Spleen (tissue), 11 donors: ENCODE results near the gene SMIM45.

Source experiments
- DNase-seq: peaks from one replicate; pipeline ENCODE4 v3.0.0-alpha.2; 2020
- H3K27ac ChIP-seq, 8 donors: fragments of 200-600 bp; sonication (generic) in 7 of 8; 1 replicate in 4 of 8; 2 replicates in 4 of 8; pipeline versions ENCODE4 v1.5.0 to v1.8.0; 2016 to 2021; ENCODE audit warnings: inconsistent platforms in 4 of 8, mild to moderate bottlenecking in 4 of 8, moderate library complexity in 1 of 8
- H3K27me3 ChIP-seq, 7 donors: fragments of 200-600 bp; sonication (generic) in 6 of 7; replicated peaks in 1 of 7; 1 replicate in 4 of 7; 2 replicates in 3 of 7; pipeline versions ENCODE4 v1.5.0 to v1.8.0; 2016 to 2021; ENCODE audit warnings: inconsistent platforms in 3 of 7, mild to moderate bottlenecking in 1 of 7
- H3K36me3 ChIP-seq, 6 donors: fragments of 200-600 bp; sonication (generic) in 5 of 6; 1 replicate in 4 of 6; 2 replicates in 2 of 6; pipeline versions ENCODE4 v1.5.0 to v1.8.0; 2016 to 2021; ENCODE audit warnings: inconsistent platforms in 2 of 6
- H3K4me1 ChIP-seq, 6 donors: fragments of 200-600 bp; sonication (generic) in 5 of 6; 1 replicate in 3 of 6; 2 replicates in 3 of 6; pipeline versions ENCODE4 v1.5.0 to v1.8.0; 2016 to 2021; ENCODE audit warnings: inconsistent platforms in 3 of 6
- H3K4me3 ChIP-seq, 8 donors: fragments of 200-600 bp; sonication (generic) in 7 of 8; 1 replicate in 4 of 8; 2 replicates in 4 of 8; pipeline versions ENCODE4 v1.5.0 to v1.8.0; 2016 to 2021; ENCODE audit warnings: inconsistent platforms in 4 of 8, mild to moderate bottlenecking in 4 of 8, moderate library complexity in 2 of 8
- H3K9me3 ChIP-seq, 8 donors: fragments of 200-600 bp; sonication (generic) in 7 of 8; 1 replicate in 4 of 8; 2 replicates in 4 of 8; pipeline versions ENCODE4 v1.5.0 to v1.8.0; 2016 to 2021; ENCODE audit warnings: inconsistent platforms in 4 of 8
- CTCF ChIP-seq, 11 experiments: fragments of 200-600 bp in 7 of 11; fragments of 450-650 bp in 4 of 11; sonication (generic) in 4 of 11; IDR thresholded peaks in 8 of 11; conservative IDR thresholded peaks in 3 of 11; 1 replicate in 7 of 11; 2 replicates in 4 of 11; pipeline versions ENCODE4 v1.4.0 to v1.8.0; 2016 to 2021; ENCODE audit warnings: antibody characterized with exemption in 11 of 11, inconsistent platforms in 4 of 11, mild to moderate bottlenecking in 1 of 11
- POLR2A ChIP-seq, 3 donors: fragments of 450-650 bp; IDR thresholded peaks; one replicate each; pipeline ENCODE4 v1.5.1; 2017; ENCODE audit warnings: antibody characterized with exemption in 3 of 3, mild to moderate bottlenecking in 1 of 3
- POLR2AphosphoS5 ChIP-seq, 3 donors: sonication (generic); formaldehyde crosslinking; IDR thresholded peaks; one replicate each; pipeline ENCODE4 v1.5.1; 2017; ENCODE audit warnings: antibody characterized with exemption in 3 of 3
- WGBS, 5 donors: extraction: QIAGEN DNeasy Blood & Tissue Kit in 3 of 5; methylation state at CpG; one replicate each; pipeline versions ENCODE4 v1.1.5 to v1.1.7; 2013 to 2018; 5-methylcytosine and 5-hydroxymethylcytosine counted together
- intact Hi-C: fragments of 100-400 bp; cut with DNase I; formaldehyde crosslinking; loops from one replicate; pipeline ENCODE4 v1.15.0; 2023; ENCODE audit warnings: low total_unique reads
- donor health status: healthy with polysubstance abuse.
- donor health status: DM: no; HTN: no; CAD: no; lungs with moderate emphysema.
- donor health status: DM: no; HTN: no; CAD: no.
- donor health status: Bipolar disorder and iron deficiency.
- donor health status: healthy.
- donor health status: DM: no; HTN: no; CAD: no.
- donor health status: DM: yes; HTN: yes; CAD: no.

SMIM45 gene

GRCh38 chr22:41949297-41949965 lies 2.5 kb upstream of the SMIM45 start:
- H3K36me3 ChIP-seq = no peaks in the 10 kb centered on the region
- no peak overlapping the region for H3K27ac ChIP-seq
- DNase-seq = peak; percentile 72
- H3K27me3 ChIP-seq = peaks cover 0 to 10% (median 0%) of the 10 kb centered on the region in 7 donors
- H3K4me1 ChIP-seq = peaks cover 13 to 52% (median 22%) of the 10 kb centered on the region in 6 donors
- WGBS, 5 donors = 71 to 85% (median 77%) methylated on average over 7 of the region's 7 CpGs
- TF ChIP-seq CTCF (IDR thresholded peaks at IDR 0.05 in 8 of 11, conservative IDR thresholded peaks at IDR 0.05 in 3 of 11) (no peak), POLR2A (IDR thresholded peaks at IDR 0.05) (no peak), POLR2AphosphoS5 (IDR thresholded peaks at IDR 0.05) (no peak)
- no peak overlapping the region for H3K4me3 ChIP-seq
- intact Hi-C loops = no loop called here
- no peaks in the 10 kb centered on the region for H3K9me3 ChIP-seq

- WGBS, 5 donors = 89 to 100% (median 93%) methylated on average over 2 of the region's 2 CpGs
- H3K36me3 ChIP-seq = no peaks in the 10 kb centered on the region
- TF ChIP-seq POLR2A (IDR thresholded peaks at IDR 0.05) = no peak
- TF ChIP-seq POLR2AphosphoS5 (IDR thresholded peaks at IDR 0.05) = no peak
- no peak for TF ChIP-seq CTCF (IDR thresholded peaks at IDR 0.05 in 8 of 11, conservative IDR thresholded peaks at IDR 0.05 in 3 of 11)
Observed at GRCh38 chr22:41952713-41953112, 763 bp downstream of the SMIM45 start.

DNA sequence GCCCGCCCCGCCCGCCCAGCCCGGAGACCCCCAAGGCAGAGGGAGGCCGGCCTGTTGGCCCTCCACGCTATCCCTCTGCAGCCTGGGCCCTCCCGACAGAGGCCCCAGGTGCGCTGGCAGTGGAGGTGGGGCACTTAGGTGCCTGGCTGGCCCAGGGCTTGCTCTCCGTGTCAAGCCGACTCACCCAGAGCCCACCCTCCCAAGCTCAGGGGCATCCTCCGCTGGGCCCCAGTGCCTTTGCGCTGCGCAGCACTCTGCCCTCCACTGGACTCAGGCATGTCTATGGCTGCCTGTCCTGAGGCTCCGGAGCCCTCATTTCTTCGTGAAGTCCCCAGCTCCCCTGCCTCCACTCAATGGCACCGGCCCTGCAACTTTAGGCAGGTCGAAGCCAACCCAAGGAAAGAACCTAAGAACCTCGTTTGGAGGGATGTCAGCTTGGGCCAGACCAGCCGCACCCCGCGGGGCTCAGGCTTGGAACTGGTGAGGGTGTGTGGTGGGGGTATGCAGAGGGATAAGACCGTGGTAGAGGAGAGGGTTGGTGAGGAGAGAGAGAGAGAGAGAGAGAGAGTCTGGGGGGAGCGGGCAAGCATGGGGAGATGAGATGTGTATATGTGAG lies 6.1 kb downstream of the SMIM45 start:
- no peak for DNase-seq
- 47 to 77% (median 52%) methylated on average over 12 to 23 of the region's 23 CpGs for WGBS, 5 donors
- H3K27me3 ChIP-seq = peaks cover 0 to 13% (median 0%) of the 10 kb centered on the region in 7 donors
- no peak overlapping the region for H3K27ac ChIP-seq
- H3K36me3 ChIP-seq = no peaks in the 10 kb centered on the region
- TF ChIP-seq POLR2A (IDR thresholded peaks at IDR 0.05) (no peak), CTCF (IDR thresholded peaks at IDR 0.05 in 8 of 11, conservative IDR thresholded peaks at IDR 0.05 in 3 of 11) (peak in 6 of 11 experiments; percentile 7 to 61 (median 36))
- H3K4me3 ChIP-seq = peak overlapping the region in 7 of 8 donors; percentile 0 to 59 (median 15)
- intact Hi-C loops = no loop called here
- peaks cover 5 to 19% (median 10%) of the 10 kb centered on the region in 6 donors for H3K4me1 ChIP-seq
- no peaks in the 10 kb centered on the region for H3K9me3 ChIP-seq

More at GRCh38 chr22:41952713-41953112, 763 bp downstream of the SMIM45 start:
- no peak for DNase-seq
- Histone ChIP-seq H3K27ac (no peak overlapping the region), H3K9me3 (no peaks in the 10 kb centered on the region), H3K4me3 (no peak overlapping the region), H3K27me3 (peaks cover 0 to 3% (median 0%) of the 10 kb centered on the region in 7 donors), H3K4me1 (peaks cover 3 to 31% (median 8%) of the 10 kb centered on the region in 6 donors)
- intact Hi-C loops = no loop called here

GRCh38 chr22:41963453-41964111 lies 11.6 kb downstream of the SMIM45 start:
- peaks cover 0 to under 1% (median 0%) of the 10 kb centered on the region in 7 donors for H3K27me3 ChIP-seq
- H3K27ac ChIP-seq = no peak overlapping the region
- no peaks in the 10 kb centered on the region for H3K9me3 ChIP-seq
- TF ChIP-seq POLR2AphosphoS5 (IDR thresholded peaks at IDR 0.05) (no peak), CTCF (IDR thresholded peaks at IDR 0.05 in 8 of 11, conservative IDR thresholded peaks at IDR 0.05 in 3 of 11) (no peak), POLR2A (IDR thresholded peaks at IDR 0.05) (no peak)
- H3K4me3 ChIP-seq = no peak overlapping the region
- peaks cover 0 to 8% (median 0%) of the 10 kb centered on the region in 6 donors for H3K4me1 ChIP-seq
- intact Hi-C loops = no loop called here
- H3K36me3 ChIP-seq = no peaks in the 10 kb centered on the region
- DNase-seq = no peak
- WGBS, 5 donors = 73 to 84% (median 78%) methylated on average over 9 of the region's 9 CpGs
